H4 (cell line): ENCODE measurements around the gene ARHGAP32. TPM values are rescaled to one million over a fixed set of nuclear protein-coding genes. Genes with fewer than 3 reads are reported as not detected.
"Not testable (repeated sequence)": the region's sequence is repeated elsewhere in the genome, so short reads cannot be mapped to it uniquely, and the experiment has no call there.

Source experiments
- DNase-seq: peaks from one replicate; pipeline ENCODE4 v3.0.0-alpha.2; 2015; ENCODE audit warnings: low spot score
- total RNA-seq: library from RNA; depleted of rRNA; stranded (reverse); fragments of >200 nt; shearing (Covaris generic); gene quantifications from 2 replicates; pipeline ENCODE4 v1.2.3, GENCODE V29; 2014

The ARHGAP32 gene
- total RNA-seq, 1 experiment from 2014 or later = 5.1 TPM

DNA sequence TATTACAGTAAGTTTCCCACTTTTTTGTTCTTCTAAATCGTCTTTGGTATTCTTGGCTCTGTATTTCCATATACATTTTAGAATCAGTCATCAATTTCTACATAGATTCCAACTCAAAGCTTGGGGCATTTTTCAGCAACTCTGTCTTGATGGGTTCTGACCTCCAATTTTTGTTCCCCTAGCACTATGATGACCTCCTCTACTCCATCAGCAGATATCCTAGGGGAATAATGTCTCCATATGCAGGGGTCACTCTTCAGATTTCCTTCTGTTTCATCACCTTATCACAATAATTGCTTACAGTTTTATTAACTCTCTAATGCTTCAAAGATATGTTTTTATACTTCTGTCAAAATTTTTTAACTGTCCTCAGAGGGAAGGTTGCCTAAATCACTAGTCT lies 158.1 kb downstream of the ARHGAP32 start:
- no peak for DNase-seq

DNA sequence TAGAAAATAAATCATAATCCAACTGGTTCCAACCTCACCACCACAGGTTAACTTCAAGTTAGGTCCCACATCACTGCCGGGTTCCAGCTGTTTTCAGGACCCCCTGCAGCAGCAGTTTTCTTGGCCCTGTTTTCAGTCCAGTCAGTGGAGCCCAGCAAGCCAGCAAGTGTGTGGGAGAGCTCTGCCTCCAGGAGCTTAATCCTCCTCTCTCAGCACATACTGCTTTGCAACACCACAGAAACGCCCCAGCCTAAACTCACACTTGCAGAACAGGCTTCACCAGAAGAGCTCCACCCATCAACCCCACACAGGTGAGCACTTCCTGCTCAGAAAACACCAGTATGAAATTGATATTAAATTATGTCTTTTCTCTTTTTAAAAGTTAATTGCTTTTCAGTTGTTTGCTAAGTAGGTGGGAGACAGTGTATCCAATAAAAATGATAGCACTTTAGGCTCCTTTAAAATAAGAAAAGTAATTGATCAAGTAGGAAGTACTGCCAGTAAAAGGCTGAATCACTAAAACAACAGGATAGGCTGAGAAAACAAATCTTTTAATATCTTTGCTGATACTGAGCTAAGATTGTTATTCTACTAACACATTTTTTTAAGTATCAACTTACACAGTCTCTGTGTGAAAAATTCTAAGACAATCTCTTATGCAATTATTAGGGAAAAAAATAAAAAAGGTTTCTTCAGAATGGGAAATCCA lies 168.0 kb downstream of the ARHGAP32 start:
- DNase-seq = no peak

DNA sequence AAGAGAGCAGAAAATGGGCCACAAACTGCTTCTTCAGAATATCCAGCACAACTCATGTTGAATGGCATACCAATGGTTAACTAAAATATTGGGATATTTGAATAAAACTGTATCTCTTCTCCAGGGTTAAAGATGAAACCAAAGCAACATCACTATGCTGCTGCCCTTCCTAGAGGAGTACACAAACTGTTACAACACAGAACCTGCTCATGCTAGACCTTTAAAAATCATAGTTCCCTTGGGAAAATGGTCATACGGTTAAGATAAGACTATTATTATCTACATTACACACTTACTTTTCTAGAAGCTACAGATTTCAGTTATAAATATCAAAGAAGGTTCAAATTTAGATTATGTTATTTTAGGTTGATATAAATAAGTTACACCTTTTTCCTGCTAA lies 170.8 kb downstream of the ARHGAP32 start:
- no peak for DNase-seq

DNA sequence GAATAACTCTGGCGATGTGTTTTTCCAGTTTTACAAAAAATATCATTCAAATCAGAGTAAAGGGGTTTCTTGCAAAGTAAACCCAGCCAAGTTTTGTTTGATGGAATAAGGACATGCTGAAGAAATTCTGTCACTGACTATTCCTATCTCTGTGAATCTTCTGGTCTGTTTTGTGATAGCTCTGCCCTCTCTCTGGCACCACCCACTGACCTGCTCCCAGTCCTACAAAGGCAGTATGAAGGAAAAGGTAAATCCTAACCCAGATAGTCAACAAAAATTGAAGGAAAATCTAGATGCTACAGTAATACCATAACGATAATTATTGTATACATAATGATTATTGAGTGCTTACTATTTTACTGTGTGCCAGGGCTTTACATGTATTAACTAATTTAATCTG lies 173.1 kb downstream of the ARHGAP32 start:
- no peak for DNase-seq

GRCh38 chr11:129018126-129018525 lies 174.0 kb downstream of the ARHGAP32 start:
- DNase-seq = no peak

DNA sequence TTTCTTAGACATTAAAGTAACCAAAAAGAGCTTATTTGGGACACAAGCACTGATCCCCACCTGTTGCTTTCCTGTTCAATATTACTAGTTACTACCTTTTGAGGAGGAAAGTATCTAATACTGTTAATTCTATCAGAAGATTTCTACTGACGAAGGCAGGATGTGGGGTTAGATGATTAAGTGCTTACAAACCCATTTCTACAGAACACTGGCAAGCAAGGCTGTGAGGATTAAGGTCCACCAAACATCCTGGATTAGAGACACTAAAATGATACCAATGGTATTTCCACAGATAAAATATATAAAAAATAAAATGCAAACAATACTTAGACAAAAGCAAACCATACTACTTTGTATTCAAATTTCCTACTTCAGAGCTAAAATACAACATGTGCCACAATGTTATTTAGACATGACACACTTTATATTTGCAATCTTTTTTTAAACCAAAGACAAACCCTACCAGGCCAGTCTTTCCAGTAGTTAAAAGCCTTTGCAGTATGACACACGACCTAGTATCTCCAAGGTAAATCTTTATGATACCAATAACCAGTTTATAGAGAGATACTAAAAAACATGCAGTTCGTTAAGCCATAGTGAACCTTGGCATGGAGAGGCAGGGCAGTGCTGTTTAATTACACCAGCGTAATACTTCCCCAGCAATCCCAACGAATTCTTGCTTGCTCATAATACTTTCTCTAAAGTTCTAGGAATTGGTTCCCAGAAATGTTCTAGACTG lies 178.2 kb downstream of the ARHGAP32 start:
- DNase-seq = no peak

GRCh38 chr11:129012880-129013279 lies 179.2 kb downstream of the ARHGAP32 start:
- DNase-seq = no peak

DNA sequence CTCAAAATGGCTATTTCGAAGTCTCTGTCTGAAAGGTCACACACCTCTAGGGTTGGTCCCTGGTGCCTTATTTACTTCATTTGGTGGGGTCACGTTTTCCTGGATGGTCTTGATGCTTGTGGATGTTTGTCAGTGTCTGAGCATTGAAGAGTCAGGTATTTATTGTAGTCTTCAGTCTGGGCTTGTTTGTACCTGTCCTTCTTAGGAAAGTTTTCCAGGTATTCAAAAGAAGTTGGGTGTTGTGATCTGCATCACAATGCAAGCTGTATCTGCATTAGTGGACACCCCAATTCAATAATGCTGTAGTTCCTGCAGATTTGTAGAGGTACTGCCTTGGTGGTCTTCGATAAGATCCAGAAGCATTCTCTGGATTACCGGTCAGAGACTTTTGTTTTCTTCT lies 186.0 kb downstream of the ARHGAP32 start:
- DNase-seq = no peak

- not testable (repeated sequence) for DNase-seq
Measured at GRCh38 chr11:128999165-128999564, 193.0 kb downstream of the ARHGAP32 start.

GRCh38 chr11:128988242-128988970 lies 203.7 kb downstream of the ARHGAP32 start:
- DNase-seq = no peak

DNA sequence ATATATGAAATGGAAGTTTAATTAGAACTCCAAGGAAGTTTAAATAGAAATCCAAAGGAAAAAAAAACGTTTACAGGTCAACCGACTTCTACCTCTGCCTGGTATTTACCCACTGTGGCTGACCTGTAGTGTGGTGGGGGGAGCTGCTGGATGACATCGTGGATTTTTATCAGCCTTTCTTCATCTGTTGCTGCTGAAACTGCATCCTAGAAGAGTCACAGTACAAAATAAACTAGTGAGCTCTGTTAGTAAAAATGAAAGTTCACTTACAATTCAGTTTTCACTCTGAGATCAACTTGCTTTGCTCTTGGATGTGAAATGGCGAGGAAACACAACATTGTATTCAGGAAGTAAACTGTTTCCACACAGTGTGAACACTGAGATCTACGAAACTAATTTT lies 206.2 kb downstream of the ARHGAP32 start:
- DNase-seq = no peak

- DNase-seq = no peak
Measured at GRCh38 chr11:128983023-128983422, 209.1 kb downstream of the ARHGAP32 start.

DNA sequence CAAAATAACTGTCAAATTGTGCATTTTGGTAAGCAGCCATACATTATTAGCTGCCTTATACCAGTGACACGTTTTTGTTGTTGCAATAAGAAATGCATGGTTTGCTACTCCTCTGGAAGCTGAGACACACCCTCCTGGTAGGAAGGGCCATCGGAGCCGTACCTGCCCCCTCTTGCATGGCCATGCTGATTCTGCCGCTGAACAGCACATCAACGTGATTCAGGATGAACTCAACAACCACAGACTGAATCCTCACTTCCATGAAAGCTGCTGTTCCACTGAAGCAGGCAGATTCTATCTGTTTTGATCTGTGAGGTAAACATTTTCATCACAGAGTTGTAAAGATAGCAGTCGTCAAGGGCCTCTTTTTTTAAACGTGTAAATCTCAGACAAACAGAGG lies 210.9 kb downstream of the ARHGAP32 start:
- no peak for DNase-seq

GRCh38 chr11:128970598-128971190 lies 221.4 kb downstream of the ARHGAP32 start:
- DNase-seq = no peak

GRCh38 chr11:128968916-128969315 lies 223.2 kb downstream of the ARHGAP32 start:
- no peak for DNase-seq

DNA sequence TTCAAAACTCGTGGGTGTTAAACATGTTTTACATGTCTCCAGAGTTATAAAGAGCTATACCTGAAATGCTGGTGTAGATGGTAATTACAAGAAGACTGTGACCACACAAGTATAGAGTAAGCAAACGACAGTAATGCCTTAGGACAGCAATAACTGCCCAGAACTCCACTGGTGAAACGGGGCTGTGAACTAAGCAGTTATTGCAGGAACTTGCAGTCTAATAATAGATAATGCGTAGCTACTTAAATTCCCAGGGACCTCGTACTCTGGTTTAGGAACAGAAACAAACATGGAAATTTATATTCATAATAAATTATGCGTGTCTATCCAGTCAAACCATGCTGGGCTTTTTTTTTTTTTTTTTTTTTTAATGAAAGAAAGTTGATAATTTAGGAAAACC lies 224.5 kb downstream of the ARHGAP32 start:
- no peak for DNase-seq

- no peak for DNase-seq
Measured at GRCh38 chr11:128965485-128965884, 226.6 kb downstream of the ARHGAP32 start.

DNA sequence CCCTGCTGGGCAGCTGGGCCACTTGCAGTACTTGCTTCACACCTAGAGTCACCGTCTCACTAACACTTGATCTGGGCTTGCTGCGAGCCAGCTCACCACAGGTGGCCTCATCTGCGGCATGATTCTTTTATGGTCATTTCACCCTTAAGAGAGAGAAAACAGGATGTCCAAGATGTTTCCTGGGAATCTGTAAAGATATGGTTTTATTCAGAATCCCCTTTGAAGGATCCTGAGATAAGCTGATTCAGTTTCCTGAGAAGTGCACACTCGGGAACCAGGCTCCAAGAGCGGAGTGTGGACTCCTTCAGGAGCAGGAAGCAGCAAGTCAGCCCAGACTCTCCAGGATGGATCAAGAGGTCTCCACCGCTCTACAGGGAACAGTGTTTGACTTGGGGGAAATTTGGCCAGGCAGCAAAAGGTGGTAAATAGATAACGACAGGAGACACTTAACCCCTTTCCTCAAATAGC lies 227.6 kb downstream of the ARHGAP32 start:
- no peak for DNase-seq

GRCh38 chr11:128963744-128964325 lies 228.3 kb downstream of the ARHGAP32 start:
- no peak for DNase-seq

- DNase-seq = no peak
Measured at GRCh38 chr11:128962896-128963295, 229.2 kb downstream of the ARHGAP32 start.

DNA sequence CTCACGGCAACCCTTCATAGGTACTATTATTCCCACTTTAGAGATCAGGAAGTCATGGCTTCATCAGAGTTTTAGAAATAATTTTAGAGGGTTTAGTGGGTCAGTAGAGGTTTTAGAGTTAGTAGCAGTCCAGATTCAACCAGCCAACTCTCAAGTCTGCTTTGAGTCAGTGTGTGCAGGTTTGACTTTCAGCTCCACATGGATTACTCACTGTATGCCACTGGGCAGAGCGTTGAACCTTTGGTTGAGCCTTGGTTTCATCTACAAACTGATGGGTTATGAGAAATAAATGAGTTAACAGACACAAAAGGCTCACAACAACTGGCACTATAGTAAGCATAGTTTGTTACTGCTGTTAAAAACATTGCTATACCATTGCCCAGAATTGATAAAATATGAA lies 230.5 kb downstream of the ARHGAP32 start:
- no peak for DNase-seq

GRCh38 chr11:128957202-128957482 lies 235.0 kb downstream of the ARHGAP32 start:
- no peak for DNase-seq
